ENCODE data around the gene SEZ6. TPM values are rescaled to one million over a fixed set of nuclear protein-coding genes. Genes with fewer than 3 reads are reported as not detected.

SEZ6 gene
- total and polyA plus RNA-seq, 2 of the 4 experiments (the other 2 are of a cell fraction): not detected

GRCh38 chr17:28975031-28975430 is 30.8 kb downstream of the SEZ6 start:
- in situ Hi-C loops (cut with MboI; ENCODE audit: low sequenced_read_pairs): no loop called here
- peaks cover 2% of the 10 kb centered on the region; the same call in 1 of the 2 replicates for H3K4me1 ChIP-seq (ENCODE audit: control insufficient read depth, insufficient read depth, low read length)

More at GRCh38 chr17:28975031-28975430, 30.8 kb downstream of the SEZ6 start:
- Histone ChIP-seq H2BK120ac (ENCODE audit: low read depth, low read length) (no peak overlapping the region), H3K56ac (ENCODE audit: extremely low read depth, insufficient read depth, low read length) (no peak overlapping the region), H2AK5ac (ENCODE audit: low read depth, low read length) (no peak overlapping the region), H2BK20ac (ENCODE audit: low read depth, low read length) (no peak overlapping the region), H2AFZ (replicated peaks; ENCODE audit: low read length, poor library complexity) (no peak overlapping the region), H2AK9ac (replicated peaks; ENCODE audit: low read depth, low read length, poor library complexity) (no peak overlapping the region), H3K4me3 (ENCODE audit: insufficient read depth, low read depth, low read length) (no peak overlapping the region), H3K79me1 (ENCODE audit: low read depth in 1 of 2, low read length in 2 of 2) (no peaks in the 10 kb centered on the region), H3K14ac (replicated peaks; ENCODE audit: low read depth, low read length) (no peak overlapping the region), H3K9me1 (ENCODE audit: insufficient read depth, low read length) (0 out of 2 replicates have a peak, but pooled peaks cover 4% of the 10 kb centered on the region), H3K9ac (ENCODE audit: low read depth, low read length) (no peak overlapping the region), H2BK15ac (ENCODE audit: low read depth, low read length) (no peak overlapping the region), H4K5ac (ENCODE audit: low read depth, low read length) (no peak overlapping the region), H4K20me1 (ENCODE audit: insufficient read depth, low read length) (0 out of 2 replicates have a peak, but pooled peaks cover 7% of the 10 kb centered on the region), H2BK5ac (ENCODE audit: low read depth, low read length, poor library complexity, severe bottlenecking) (no peak overlapping the region), H3K4me2 (ENCODE audit: low read depth, low read length) (no peak overlapping the region), H3K23ac (ENCODE audit: low read depth, low read length) (no peak overlapping the region), H3K27me3 (ENCODE audit: control insufficient read depth, insufficient read depth, low read length) (peaks cover 84% of the 10 kb centered on the region), H4K91ac (ENCODE audit: insufficient read depth, low read depth, low read length) (no peak overlapping the region), H3K4ac (ENCODE audit: low read depth, low read length) (no peak overlapping the region), H3K9me3 (ENCODE audit: control insufficient read depth, insufficient read depth, low read length) (no peaks in the 10 kb centered on the region), H3K27ac (ENCODE audit: insufficient read depth, low read length) (no peak overlapping the region), H3K36me3 (ENCODE audit: control insufficient read depth, insufficient read depth, low read length) (no peaks in the 10 kb centered on the region), H4K8ac (ENCODE audit: low read depth in 2 of 2, low read length in 2 of 2) (no peak overlapping the region), H3K18ac (ENCODE audit: low read depth, low read length) (no peak overlapping the region)
- no peak for DNase-seq
- ChIA-PET CTCF (no interaction called here), POLR2A (ENCODE audit: unreplicated experiment) (no interaction called here)
- dilution Hi-C loops (cut with HindIII; ENCODE audit: low sequenced_read_pairs, unreplicated experiment): no loop called here
- ATAC-seq (ENCODE audit: low read depth): no peak
- no TSS peak for BruUV-seq (replicated peaks)
- TF ChIP-seq ELK1 (IDR thresholded peaks at IDR 0.05; ENCODE audit: borderline replicate concordance, low read depth, low read length) (no peak), FOS (IDR thresholded peaks at IDR 0.05; ENCODE audit: low read depth, low read length) (no peak), MXI1 (IDR thresholded peaks at IDR 0.05; ENCODE audit: borderline replicate concordance, low read depth, low read length) (no peak), MAZ (IDR thresholded peaks at IDR 0.05; ENCODE audit: borderline replicate concordance, low read depth, low read length) (no peak), USF2 (IDR thresholded peaks at IDR 0.05; ENCODE audit: low read depth, low read length) (no peak), RFX5 (IDR thresholded peaks at IDR 0.05; ENCODE audit: low read depth, low read length) (no peak), MAFK (IDR thresholded peaks at IDR 0.05; ENCODE audit: low read depth, low read length) (no peak), CEBPB (IDR thresholded peaks at IDR 0.05; ENCODE audit: low read depth, low read length) (no peak), CTCF (conservative IDR thresholded peaks at IDR 0.05; ENCODE audit: low read depth, low read length) (no peak), POLR2A (IDR thresholded peaks at IDR 0.05; ENCODE audit: low read depth, low read length) (no peak), SMC3 (IDR thresholded peaks at IDR 0.05; ENCODE audit: low read depth, low read length) (no peak), RAD21 (IDR thresholded peaks at IDR 0.05; ENCODE audit: low read length) (no peak), BHLHE40 (IDR thresholded peaks at IDR 0.05; ENCODE audit: low read depth, low read length) (no peak), CHD1 (IDR thresholded peaks at IDR 0.05; ENCODE audit: low read depth, low read length) (no peak), NFE2L2 (IDR thresholded peaks at IDR 0.05; ENCODE audit: low read depth, low read length) (no peak), RCOR1 (IDR thresholded peaks at IDR 0.05; ENCODE audit: insufficient replicate concordance, low read length) (no peak)
- WGBS, 2 experiments (ENCODE audit: extremely low coverage in 2 of 2, insufficient read length in 1 of 2): 90% methylated on average over 2 of the region's 2 CpGs; no CpG with 5 or more reads in 1 of the 2 experiments
- intact Hi-C loops (cut with micrococcal nuclease): no loop called here
